Suppressor macrophage (primary cell): ENCODE measurements around the gene ENO1.
A peak's percentile ranks its signal among the peaks of the same experiment; 100 is the strongest.

ENCODE experiments used
- DNase-seq, 4 experiments: peaks; one replicate each; pipeline ENCODE4 v3.0.0-alpha.2; 2020 to 2022

The ENO1 gene

DNA sequence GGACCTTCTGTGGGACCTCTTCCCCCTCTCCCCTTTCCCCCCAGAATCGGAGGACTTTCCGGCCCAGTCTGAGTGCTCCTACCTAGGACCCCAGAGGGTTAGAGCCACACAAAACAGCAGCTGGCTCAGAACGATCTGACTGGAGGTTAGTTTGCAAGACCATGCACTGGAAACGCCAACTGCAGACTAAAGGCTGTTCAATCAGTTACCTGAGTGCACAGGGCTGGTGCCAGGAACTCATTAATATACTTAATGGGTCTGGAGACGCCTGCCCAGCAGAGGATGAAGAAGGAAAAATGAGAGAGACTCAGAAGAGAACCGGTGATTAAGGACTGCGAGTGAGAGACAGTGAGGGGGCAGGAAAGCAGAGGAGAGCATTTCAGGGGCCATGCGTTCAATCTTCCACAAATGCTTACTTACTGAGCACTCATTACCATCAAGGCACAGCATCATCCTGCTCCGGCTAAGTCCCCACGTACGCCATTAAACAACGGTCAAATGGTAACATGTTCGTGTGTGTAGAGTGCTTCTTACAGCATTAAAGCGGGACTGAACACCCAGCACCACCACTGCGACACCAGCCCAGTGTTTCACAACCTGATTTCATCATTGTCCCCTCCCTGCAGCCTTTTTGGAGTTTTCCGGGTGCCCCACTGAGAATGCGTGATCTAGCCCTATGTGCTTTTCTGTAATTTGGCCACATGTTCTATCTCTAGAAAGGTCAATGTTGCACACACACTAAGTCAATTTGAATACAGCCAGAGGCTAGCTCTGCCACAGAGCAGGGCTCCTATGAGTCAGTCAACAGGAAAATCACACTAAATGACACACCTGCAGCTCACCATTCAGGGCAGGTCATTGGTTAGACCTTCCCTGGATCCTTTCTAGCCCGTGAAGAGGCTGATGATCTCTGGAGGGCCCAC is 7.6 kb downstream of the ENO1 start:
- DNase-seq: peak; percentile 60 to 77 (median 72)

DNA sequence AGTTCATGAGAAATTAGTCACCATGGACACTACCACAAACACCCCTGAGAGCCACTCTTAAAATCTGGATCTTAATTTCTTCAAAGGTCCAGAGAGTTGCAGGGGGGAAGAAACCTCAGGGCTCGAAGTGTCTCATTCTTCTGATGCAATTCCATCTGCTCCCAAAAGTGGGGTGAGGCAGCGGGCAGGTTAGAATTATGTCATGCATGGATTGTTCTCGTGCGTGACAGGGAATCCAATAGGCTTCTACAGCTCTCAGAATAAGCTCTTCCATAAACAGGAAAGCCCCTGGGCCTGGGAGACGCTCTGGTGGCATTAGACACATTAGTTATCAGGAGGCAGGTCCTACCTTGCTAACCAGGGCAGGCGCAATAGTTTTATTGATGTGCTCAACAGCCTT is 8.4 kb downstream of the ENO1 start:
- DNase-seq: no peak

GRCh38 chr1:8867878-8868567 is 10.5 kb downstream of the ENO1 start:
- no peak for DNase-seq

- DNase-seq: no peak
These were observed 11.6 kb downstream of the ENO1 start for GRCh38 chr1:8866792-8867415.

DNA sequence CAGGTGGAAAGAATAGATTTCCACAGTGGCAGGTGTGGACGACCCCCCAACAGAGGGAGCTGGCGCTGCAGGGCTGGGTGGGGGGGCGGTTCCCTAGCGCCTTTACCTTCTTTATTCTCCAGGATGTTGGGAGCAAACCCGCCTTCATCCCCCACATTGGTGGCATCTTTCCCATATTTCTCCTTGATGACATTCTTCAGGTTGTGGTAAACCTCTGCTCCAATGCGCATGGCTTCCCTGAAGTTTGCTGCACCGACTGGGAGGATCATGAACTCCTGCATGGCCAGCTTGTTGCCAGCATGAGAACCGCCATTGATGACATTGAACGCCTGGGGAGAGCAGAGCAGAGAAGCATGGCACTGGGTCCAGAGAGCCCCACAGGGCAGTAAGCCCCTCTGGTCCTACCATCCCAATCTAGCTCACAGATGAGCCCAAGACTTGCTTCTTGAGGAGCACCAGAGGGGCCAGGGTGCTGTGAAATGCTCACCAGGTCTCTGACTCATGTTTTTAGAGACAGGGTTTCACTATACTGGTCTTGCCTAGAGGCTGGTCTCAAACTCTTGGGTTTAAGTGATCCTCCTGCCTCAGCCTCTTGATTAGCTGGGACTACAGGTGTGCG is 12.2 kb downstream of the ENO1 start:
- no peak for DNase-seq

DNA sequence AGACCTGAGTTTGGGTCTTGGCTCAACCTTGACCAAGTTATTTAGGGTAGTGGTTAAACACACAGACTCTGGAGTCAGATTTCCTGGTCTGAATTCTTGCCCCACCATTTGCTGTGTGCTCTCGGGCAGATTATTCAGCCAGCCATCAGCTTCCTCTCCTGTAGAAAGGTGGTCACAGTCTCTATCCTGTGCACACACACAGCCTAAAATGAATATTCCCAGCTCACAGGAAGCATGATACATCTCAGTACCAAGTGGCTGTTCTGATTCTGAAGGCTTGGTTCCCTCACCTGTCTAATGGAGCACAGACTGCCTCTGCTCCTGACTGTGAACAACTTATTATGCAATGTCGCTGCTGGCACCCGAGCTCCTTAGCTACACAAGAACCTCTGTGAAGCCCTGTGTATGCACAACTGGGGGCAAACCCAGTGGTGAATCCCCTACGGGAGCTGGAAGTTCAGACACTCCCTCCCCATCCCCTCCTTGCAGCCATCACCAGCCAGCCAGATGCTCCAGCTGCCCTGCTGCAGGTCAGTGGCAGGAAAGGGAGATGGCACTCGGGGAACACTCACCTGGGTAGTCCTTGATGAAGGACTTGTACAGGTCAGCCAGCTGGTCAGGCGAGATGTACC is 13.7 kb downstream of the ENO1 start:
- no peak for DNase-seq

DNA sequence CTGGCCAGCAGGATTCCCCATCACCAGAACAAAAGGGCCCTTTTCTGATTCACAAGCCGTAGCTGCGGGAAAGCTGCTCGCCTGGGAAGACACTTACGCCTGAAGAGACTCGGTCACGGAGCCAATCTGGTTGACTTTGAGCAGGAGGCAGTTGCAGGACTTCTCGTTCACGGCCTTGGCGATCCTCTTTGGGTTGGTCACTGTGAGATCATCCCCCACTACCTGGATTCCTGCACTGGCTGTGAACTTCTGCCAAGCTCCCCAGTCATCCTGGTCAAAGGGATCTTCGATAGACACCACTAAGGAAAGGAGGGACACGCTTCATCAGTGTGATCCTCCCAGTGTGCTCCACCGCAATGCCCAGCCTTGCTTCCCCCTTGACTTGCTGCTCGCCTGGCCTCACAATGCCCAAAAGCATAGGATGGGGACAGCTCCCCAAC is 14.7 kb downstream of the ENO1 start:
- DNase-seq: no peak

DNA sequence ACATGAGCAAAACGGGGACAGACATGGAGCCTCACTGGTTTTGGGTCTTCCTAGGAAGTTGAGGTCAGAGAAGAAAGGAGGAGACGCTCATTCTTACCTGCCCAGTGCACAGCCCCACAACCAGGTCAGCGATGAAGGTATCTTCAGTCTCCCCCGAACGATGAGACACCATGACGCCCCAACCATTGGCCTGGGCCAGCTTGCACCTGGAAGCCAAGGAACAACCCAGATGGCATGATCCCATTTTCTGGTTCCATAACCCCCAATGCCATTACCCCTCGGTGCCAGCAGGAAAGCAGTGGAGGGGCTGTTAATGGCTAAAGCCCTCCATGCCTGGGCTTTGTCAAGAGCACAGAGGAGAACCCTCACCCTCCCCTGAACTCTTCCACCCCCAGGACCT is 15.3 kb downstream of the ENO1 start:
- no peak for DNase-seq

GRCh38 chr1:8862528-8862927 is 16.0 kb downstream of the ENO1 start:
- DNase-seq: peak in 3 of 4 experiments; percentile 44 to 55 (median 52)

GRCh38 chr1:8860738-8861516 is 17.6 kb downstream of the ENO1 start:
- no peak for DNase-seq

- peak; percentile 66 to 78 (median 70) for DNase-seq
These were observed 19.4 kb downstream of the ENO1 start for GRCh38 chr1:8858888-8859706.

- DNase-seq: no peak
These were observed 20.3 kb downstream of the ENO1 start for GRCh38 chr1:8858112-8858668.

DNA sequence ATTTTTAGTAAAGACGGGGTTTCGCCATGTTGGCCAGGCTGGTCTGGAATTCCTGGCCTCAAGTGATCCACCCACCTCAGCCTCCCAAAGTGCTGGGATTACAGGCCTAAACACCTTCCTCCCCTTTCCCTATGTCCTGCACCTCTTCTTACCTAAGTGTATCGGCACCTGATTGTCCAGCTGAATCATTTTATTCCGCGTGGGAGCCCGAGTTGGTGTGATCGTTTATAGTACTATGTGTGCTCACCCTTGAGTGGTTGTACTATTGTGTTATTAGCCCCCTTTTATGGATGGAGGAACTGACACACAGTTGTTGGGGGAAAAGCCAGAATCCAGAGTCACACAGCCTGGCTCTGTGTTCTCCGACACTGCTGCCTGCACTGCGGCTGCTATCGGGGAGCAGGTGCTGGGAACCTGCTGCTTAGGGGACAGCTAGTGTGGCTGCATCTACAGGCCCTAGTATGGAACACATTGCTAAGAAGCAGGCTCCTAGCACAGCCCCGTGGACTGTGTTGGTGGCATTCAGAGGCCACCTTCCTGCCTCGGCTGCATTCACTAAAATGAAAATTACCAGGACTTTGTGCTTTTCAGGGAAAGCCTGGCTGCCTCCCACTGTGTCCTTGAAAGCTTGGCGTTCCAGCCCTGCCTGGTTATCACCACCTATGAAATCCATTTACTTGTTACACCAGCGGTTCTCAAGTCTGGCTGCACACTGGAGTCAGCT is 21.6 kb downstream of the ENO1 start:
- DNase-seq: no peak

GRCh38 chr1:8854240-8854639 is 24.2 kb downstream of the ENO1 start:
- DNase-seq: no peak

GRCh38 chr1:8851060-8851459 is 27.4 kb downstream of the ENO1 start:
- DNase-seq: no peak

DNA sequence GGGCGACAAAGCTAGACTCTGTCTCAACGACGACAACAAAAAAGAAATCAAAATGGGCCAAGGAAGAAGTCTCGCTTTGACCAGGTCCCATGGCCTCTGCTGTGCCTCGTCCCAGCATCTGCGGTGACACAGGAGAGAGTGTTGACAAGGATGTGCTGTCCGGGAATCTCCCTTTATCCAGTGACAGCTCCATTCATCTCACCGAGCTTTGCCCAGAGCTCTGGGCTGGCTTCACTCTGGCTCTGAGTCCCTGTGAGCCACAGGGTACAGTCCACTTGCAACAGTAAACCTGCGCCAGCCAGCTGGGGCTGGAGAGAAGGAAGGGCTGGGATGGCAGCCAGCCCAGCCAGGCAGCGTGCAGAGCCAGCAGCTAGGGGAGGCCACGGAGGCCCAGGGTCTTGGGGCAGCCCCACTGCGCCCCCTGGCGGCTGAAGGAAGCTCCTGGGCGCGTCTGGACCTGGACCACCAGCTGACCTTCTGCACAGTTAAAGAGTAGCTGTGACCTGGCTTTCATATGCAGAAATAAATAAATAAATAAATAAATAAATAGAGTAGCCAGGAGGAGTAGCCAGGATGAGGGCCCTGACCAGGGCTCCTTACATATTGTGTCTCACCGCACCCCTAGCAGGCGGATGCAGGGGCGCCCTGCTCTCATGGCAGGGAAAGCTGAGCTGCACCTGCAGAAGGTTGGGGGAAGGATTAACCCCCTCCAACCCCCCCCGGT is 29.7 kb downstream of the ENO1 start:
- peak; percentile 85 to 95 (median 91) for DNase-seq

GRCh38 chr1:8847990-8848389 is 30.5 kb downstream of the ENO1 start:
- DNase-seq: no peak

DNA sequence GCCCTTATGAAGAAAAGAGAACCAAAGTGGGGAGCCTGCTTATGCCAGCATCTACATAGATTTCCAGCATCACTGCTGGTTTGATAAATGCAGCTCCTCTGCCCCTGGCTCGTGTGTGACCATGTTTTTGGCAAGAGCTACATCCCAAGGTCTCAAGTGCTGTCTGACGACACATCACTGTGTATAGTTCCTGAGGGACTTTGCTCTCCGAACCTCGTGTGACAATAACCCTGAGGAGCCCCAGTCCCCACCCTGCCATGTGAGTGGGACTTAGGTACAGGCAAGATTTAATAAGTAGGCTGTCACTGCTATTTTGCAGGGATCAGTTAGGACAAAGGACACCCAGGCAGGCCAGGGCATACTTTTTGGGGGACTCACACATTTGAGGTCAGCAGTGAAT is 32.2 kb downstream of the ENO1 start:
- no peak for DNase-seq
